PC-3 (cell line): ENCODE data around the gene TYW1. TPM values are rescaled to one million over a fixed set of nuclear protein-coding genes. Genes with fewer than 3 reads are reported as not detected.
"Not testable (repeated sequence)": the region's sequence is repeated elsewhere in the genome, so short reads cannot be mapped to it uniquely, and the experiment has no call there.

Experiments
- ATAC-seq: fragments of 200-7000 bp; cut with Tn5 transposase; 2 replicates; pipeline ENCODE4 v1.9.1; 2020; ENCODE audit warnings: mild to moderate bottlenecking, moderate library complexity
- BruUV-seq: library from RNA; stranded (reverse); fragments of 400-500 nt; replicated peaks from 2 replicates; lab custom pipeline; 2021; lab: Mats Ljungman, UMichigan
- CTCF ChIA-PET: fragments of 300-600 bp; sonication (Branson Sonifier 250); formaldehyde crosslinking; loops from one replicate; lab custom pipeline; 2022; ENCODE audit warnings: antibody characterized with exemption; lab: Charles Lee
- POLR2A ChIA-PET: fragments of 300-600 bp; sonication (Branson Sonifier 250); formaldehyde crosslinking; loops from one replicate; lab custom pipeline; 2022; ENCODE audit warnings: antibody characterized with exemption; ENCODE audit not compliant: unreplicated experiment; lab: Charles Lee
- DNase-seq: peaks from one replicate; pipeline ENCODE4 v3.0.0-alpha.2; 2015
- H2AFZ ChIP-seq: fragments of 300-600 bp; sonication (generic); 2 replicates; pipeline ENCODE4 v1.6.0; 2016; ENCODE audit warnings: antibody characterized with exemption, low read length
- H3F3A ChIP-seq: fragments of 300-600 bp; sonication (generic); one replicate; pipeline ENCODE4 v1.6.0; 2017; ENCODE audit warnings: antibody characterized with exemption, low read length, control low read depth, mild to moderate bottlenecking; ENCODE audit not compliant: unreplicated experiment
- H3K27ac ChIP-seq: fragments of 300-600 bp; sonication (generic); 2 replicates; pipeline ENCODE4 v1.5.1; 2016; ENCODE audit warnings: mild to moderate bottlenecking, low read length
- H3K27me3 ChIP-seq: fragments of 300-600 bp; sonication (generic); 2 replicates; pipeline ENCODE4 v1.6.1; 2016; ENCODE audit warnings: low read length, mixed read lengths
- H3K36me3 ChIP-seq: fragments of 300-600 bp; sonication (generic); 2 replicates; pipeline ENCODE4 v1.6.1; 2016; ENCODE audit warnings: low read depth, mixed run types, low read length, mixed read lengths
- H3K4me1 ChIP-seq: fragments of 300-600 bp; sonication (generic); 2 replicates; pipeline ENCODE4 v1.5.1; 2016; ENCODE audit warnings: low read length; ENCODE audit not compliant: insufficient read depth
- H3K4me2 ChIP-seq: fragments of 300-600 bp; sonication (generic); 2 replicates; pipeline ENCODE4 v1.6.0; 2016; ENCODE audit warnings: low read length
- H3K4me3 ChIP-seq: fragments of 300-600 bp; sonication (generic); 2 replicates; pipeline ENCODE4 v1.5.1; 2016; ENCODE audit warnings: mild to moderate bottlenecking, low read length, mixed read lengths
- H3K79me2 ChIP-seq: fragments of 300-600 bp; sonication (generic); 2 replicates; pipeline ENCODE4 v1.6.1; 2017; ENCODE audit warnings: low read length, mixed read lengths
- H3K9ac ChIP-seq: fragments of 300-600 bp; sonication (generic); 2 replicates; pipeline ENCODE4 v1.6.0; 2016; ENCODE audit warnings: mild to moderate bottlenecking, low read length
- H3K9me2 ChIP-seq: fragments of 300-600 bp; sonication (generic); replicated peaks from 2 replicates; pipeline ENCODE4 v1.6.1; 2016; ENCODE audit warnings: mixed run types, low read length, mixed read lengths
- H3K9me3 ChIP-seq: fragments of 300-600 bp; sonication (generic); 2 replicates; pipeline ENCODE4 v1.6.1; 2016; ENCODE audit warnings: low read length, mixed read lengths
- H4K20me1 ChIP-seq: fragments of 300-600 bp; sonication (generic); 2 replicates; pipeline ENCODE4 v1.6.1; 2016; ENCODE audit warnings: low read length, mixed read lengths
- intact Hi-C: fragments of 100-400 bp; cut with micrococcal nuclease; formaldehyde crosslinking; loops from 2 replicates; pipeline ENCODE4 v1.9.0; 2023
- total RNA-seq: library from RNA; depleted of rRNA; stranded (reverse); fragments of >200 nt; gene quantifications from 2 replicates; pipeline ENCODE4 v1.2.3, GENCODE V29; 2014

Gene TYW1
- total RNA-seq, 1 experiment from 2014 or later = 13.4 TPM

GRCh38 chr7:67182956-67183750 lies 186.5 kb downstream of the TYW1 start:
- H3K9me3 ChIP-seq, H3K36me3 ChIP-seq, H3K4me3 ChIP-seq, H3K27me3 ChIP-seq, H3K79me2 ChIP-seq, BruUV-seq, POLR2A ChIA-PET, H4K20me1 ChIP-seq, H3K9me2 ChIP-seq, CTCF ChIA-PET, H3F3A ChIP-seq, H3K4me2 ChIP-seq, H3K27ac ChIP-seq, intact Hi-C loops, H3K9ac ChIP-seq, H3K4me1 ChIP-seq, H2AFZ ChIP-seq, DNase-seq: not testable (repeated sequence)
- ATAC-seq = peak; percentile 63

- BruUV-seq, H3K9me3 ChIP-seq, H3K9me2 ChIP-seq, H3K4me1 ChIP-seq, DNase-seq, H3K27ac ChIP-seq, H2AFZ ChIP-seq, POLR2A ChIA-PET, H4K20me1 ChIP-seq, H3K4me3 ChIP-seq, H3K79me2 ChIP-seq, H3K27me3 ChIP-seq, CTCF ChIA-PET, H3K4me2 ChIP-seq, intact Hi-C loops, H3K36me3 ChIP-seq, ATAC-seq, H3K9ac ChIP-seq, H3F3A ChIP-seq: not testable (repeated sequence)
These were observed 188.5 kb downstream of the TYW1 start for GRCh38 chr7:67184912-67185659.

GRCh38 chr7:67185660-67186129 lies 189.1 kb downstream of the TYW1 start:
- BruUV-seq, H3F3A ChIP-seq, H2AFZ ChIP-seq, H3K9me2 ChIP-seq, ATAC-seq, POLR2A ChIA-PET, intact Hi-C loops, H3K4me1 ChIP-seq, H4K20me1 ChIP-seq, H3K36me3 ChIP-seq, H3K27ac ChIP-seq, H3K27me3 ChIP-seq, H3K9me3 ChIP-seq, CTCF ChIA-PET, DNase-seq, H3K9ac ChIP-seq, H3K4me2 ChIP-seq, H3K4me3 ChIP-seq, H3K79me2 ChIP-seq: not testable (repeated sequence)

GRCh38 chr7:67189160-67189559 lies 192.5 kb downstream of the TYW1 start:
- H3K9me2 ChIP-seq, H4K20me1 ChIP-seq, H3K4me1 ChIP-seq, BruUV-seq, DNase-seq, H3F3A ChIP-seq, POLR2A ChIA-PET, H3K27ac ChIP-seq, ATAC-seq, H3K9ac ChIP-seq, H3K4me3 ChIP-seq, CTCF ChIA-PET, intact Hi-C loops, H3K9me3 ChIP-seq, H2AFZ ChIP-seq, H3K36me3 ChIP-seq, H3K4me2 ChIP-seq, H3K27me3 ChIP-seq, H3K79me2 ChIP-seq: not testable (repeated sequence)

- H3K27ac ChIP-seq, H2AFZ ChIP-seq, H4K20me1 ChIP-seq, H3K4me3 ChIP-seq, H3K9me3 ChIP-seq, H3K9ac ChIP-seq, CTCF ChIA-PET, H3F3A ChIP-seq, H3K36me3 ChIP-seq, POLR2A ChIA-PET, DNase-seq, H3K9me2 ChIP-seq, H3K4me2 ChIP-seq, H3K27me3 ChIP-seq, H3K4me1 ChIP-seq, BruUV-seq, intact Hi-C loops, H3K79me2 ChIP-seq: not testable (repeated sequence)
- ATAC-seq = peak; percentile 78
These were observed 193.3 kb downstream of the TYW1 start for GRCh38 chr7:67189801-67190465.

- H4K20me1 ChIP-seq, H3K9me3 ChIP-seq, H3K4me3 ChIP-seq, intact Hi-C loops, POLR2A ChIA-PET, H3K27me3 ChIP-seq, ATAC-seq, CTCF ChIA-PET, H3F3A ChIP-seq, H3K4me1 ChIP-seq, DNase-seq, H3K27ac ChIP-seq, H2AFZ ChIP-seq, BruUV-seq, H3K4me2 ChIP-seq, H3K9ac ChIP-seq, H3K9me2 ChIP-seq, H3K79me2 ChIP-seq, H3K36me3 ChIP-seq: not testable (repeated sequence)
These were observed 194.5 kb downstream of the TYW1 start for GRCh38 chr7:67191002-67191720.
